HG03095 (cell line): ENCODE results near the gene CCDC171.
"Not testable (repeated sequence)": the region's sequence is repeated elsewhere in the genome, so short reads cannot be mapped to it uniquely, and the experiment has no call there.

Source experiments
- ATAC-seq: cut with Tn5 transposase; IDR thresholded peaks from one replicate; pipeline ENCODE4 v1.9.1; 2021; ENCODE audit warnings: moderate library complexity; ENCODE audit not compliant: unreplicated experiment

Gene CCDC171

GRCh38 chr9:15670894-15671293 lies 118.1 kb downstream of the CCDC171 start:
- ATAC-seq: peak; percentile 82

- no peak for ATAC-seq
Measured at GRCh38 chr9:15693701-15694100, 140.9 kb downstream of the CCDC171 start.

- ATAC-seq: no peak
Measured at GRCh38 chr9:15696979-15697378, 144.1 kb downstream of the CCDC171 start.

GRCh38 chr9:15697446-15697851 lies 144.6 kb downstream of the CCDC171 start:
- ATAC-seq: no peak

- ATAC-seq: not testable (repeated sequence)
Measured at GRCh38 chr9:15699876-15700559, 147.2 kb downstream of the CCDC171 start.

- no peak for ATAC-seq
Measured at GRCh38 chr9:15707000-15707399, 154.2 kb downstream of the CCDC171 start.

GRCh38 chr9:15711531-15711930 lies 158.7 kb downstream of the CCDC171 start:
- no peak for ATAC-seq

GRCh38 chr9:15711931-15712330 lies 159.1 kb downstream of the CCDC171 start:
- no peak for ATAC-seq

- no peak for ATAC-seq
Measured at GRCh38 chr9:15714746-15715145, 161.9 kb downstream of the CCDC171 start.

- no peak for ATAC-seq
Measured at GRCh38 chr9:15717290-15717967, 164.6 kb downstream of the CCDC171 start.

GRCh38 chr9:15718423-15718822 lies 165.6 kb downstream of the CCDC171 start:
- ATAC-seq: no peak

- no peak for ATAC-seq
Measured at GRCh38 chr9:15720861-15721260, 168.0 kb downstream of the CCDC171 start.

- no peak for ATAC-seq
Measured at GRCh38 chr9:15722888-15723287, 170.0 kb downstream of the CCDC171 start.

- ATAC-seq: no peak
Measured at GRCh38 chr9:15724016-15724415, 171.2 kb downstream of the CCDC171 start.

GRCh38 chr9:15724612-15725011 lies 171.8 kb downstream of the CCDC171 start:
- no peak for ATAC-seq

GRCh38 chr9:15725953-15726352 lies 173.1 kb downstream of the CCDC171 start:
- ATAC-seq: no peak

GRCh38 chr9:15729507-15729906 lies 176.7 kb downstream of the CCDC171 start:
- ATAC-seq: no peak

- no peak for ATAC-seq
Measured at GRCh38 chr9:15735083-15735857, 182.4 kb downstream of the CCDC171 start.

- no peak for ATAC-seq
Measured at GRCh38 chr9:15736569-15736968, 183.7 kb downstream of the CCDC171 start.

- no peak for ATAC-seq
Measured at GRCh38 chr9:15738011-15738410, 185.2 kb downstream of the CCDC171 start.

GRCh38 chr9:15741015-15741414 lies 188.2 kb downstream of the CCDC171 start:
- ATAC-seq: no peak

- peak; percentile 93 for ATAC-seq
Measured at GRCh38 chr9:15743512-15743911, 190.7 kb downstream of the CCDC171 start.
